GM10266 (cell line): ENCODE data around the gene CDCP2.

Source experiments
- DNase-seq: peaks from one replicate; pipeline ENCODE4 v3.0.0; 2012; ENCODE audit errors: extremely low spot score
- CTCF ChIP-seq: IDR thresholded peaks from 2 replicates; pipeline ENCODE4 v1.5.1; 2012; ENCODE audit warnings: mild to moderate bottlenecking, low read depth; ENCODE audit not compliant: control insufficient read depth, insufficient read depth; ENCODE audit errors: missing control alignments

CDCP2 gene

GRCh38 chr1:54088385-54088784, 64.4 kb downstream of the CDCP2 start:
- DNase-seq, result no peak
- no peak for TF ChIP-seq CTCF

GRCh38 chr1:54086754-54087153, 66.0 kb downstream of the CDCP2 start:
- TF ChIP-seq CTCF, result no peak
- DNase-seq, result no peak

- no peak for DNase-seq
- TF ChIP-seq CTCF, result no peak
Observed at GRCh38 chr1:54084794-54085193, 68.0 kb downstream of the CDCP2 start.
